HG03025 (cell line): ENCODE data around the gene EVC.

ENCODE experiments used
- ATAC-seq: cut with Tn5 transposase; IDR thresholded peaks from one replicate; pipeline ENCODE4 v1.9.1; 2021; ENCODE audit warnings: mild to moderate bottlenecking, moderate library complexity; ENCODE audit not compliant: unreplicated experiment, low FRiP score

Gene EVC

DNA sequence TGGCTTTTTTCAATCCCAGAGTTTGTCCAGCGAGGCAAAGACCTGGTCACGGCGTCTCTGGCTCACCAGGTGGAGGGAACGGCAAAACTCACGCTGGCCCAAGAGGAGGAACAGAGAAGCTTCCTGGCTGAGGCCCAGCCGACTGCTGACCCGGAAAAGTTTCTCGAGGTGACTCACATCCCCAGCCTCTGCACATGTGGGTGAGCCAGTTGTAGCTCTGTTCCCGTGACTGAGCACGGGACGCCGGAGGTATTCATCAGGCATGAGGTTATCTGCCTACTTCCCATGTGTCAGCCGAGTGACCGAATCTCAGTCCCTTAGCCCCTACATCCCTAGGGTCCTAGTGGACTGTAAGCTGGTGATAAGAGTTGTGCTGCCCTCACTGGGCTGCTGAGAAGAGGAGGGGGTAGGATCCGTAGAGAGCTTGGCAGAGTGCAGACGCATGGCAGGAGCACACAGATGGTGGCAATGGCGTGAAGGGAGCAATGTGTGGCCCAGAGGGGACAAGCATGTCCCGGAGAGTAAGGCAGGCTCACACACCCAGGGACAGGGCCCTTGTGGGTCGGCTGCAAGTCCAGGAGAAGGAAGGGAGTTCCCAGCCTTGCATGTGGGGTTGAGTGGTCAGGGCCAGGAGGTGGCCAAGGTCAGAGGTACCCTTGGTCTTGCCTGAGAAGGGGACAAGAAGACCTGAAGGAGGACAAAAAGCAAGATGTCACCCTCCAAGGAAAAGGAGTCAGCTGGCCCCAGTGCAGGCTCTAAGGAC is 42.9 kb downstream of the EVC start:
- no peak for ATAC-seq

DNA sequence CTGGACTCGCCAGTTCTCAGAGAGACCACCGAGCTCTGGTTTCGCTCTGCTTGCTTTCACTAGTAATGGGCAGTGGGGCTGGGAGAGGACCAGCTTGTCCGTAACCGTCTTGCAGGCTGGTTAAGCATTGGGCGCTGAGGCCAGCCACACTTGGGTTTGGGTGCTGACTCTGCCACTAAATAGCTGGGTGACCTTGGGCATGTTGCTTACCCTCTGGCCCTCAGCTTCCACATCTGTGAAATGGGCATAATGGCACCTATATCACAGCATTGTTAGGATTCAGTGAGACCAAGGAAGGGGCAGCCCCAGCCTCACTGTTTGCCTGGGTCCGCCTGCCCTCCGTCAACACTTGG is 43.5 kb downstream of the EVC start:
- ATAC-seq = no peak

DNA sequence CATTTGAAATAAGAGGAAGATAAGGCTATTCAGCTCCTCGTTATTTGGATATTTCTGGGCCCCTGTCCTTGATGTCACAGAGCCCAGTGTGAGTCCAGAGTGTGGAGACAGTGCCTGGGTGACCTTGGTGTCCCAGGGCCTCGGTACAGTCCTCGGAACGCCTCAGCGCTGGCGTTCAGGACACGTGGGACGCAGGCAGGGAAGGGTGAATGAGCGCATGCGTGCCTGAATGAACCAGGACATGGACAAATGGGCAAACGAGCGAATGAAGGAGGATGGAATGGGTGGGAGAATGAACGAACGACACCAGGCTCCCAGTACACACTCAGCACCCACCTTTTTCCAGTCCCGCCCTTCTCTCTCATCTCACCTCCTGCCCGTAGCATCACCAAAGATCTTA is 44.2 kb downstream of the EVC start:
- no peak for ATAC-seq

DNA sequence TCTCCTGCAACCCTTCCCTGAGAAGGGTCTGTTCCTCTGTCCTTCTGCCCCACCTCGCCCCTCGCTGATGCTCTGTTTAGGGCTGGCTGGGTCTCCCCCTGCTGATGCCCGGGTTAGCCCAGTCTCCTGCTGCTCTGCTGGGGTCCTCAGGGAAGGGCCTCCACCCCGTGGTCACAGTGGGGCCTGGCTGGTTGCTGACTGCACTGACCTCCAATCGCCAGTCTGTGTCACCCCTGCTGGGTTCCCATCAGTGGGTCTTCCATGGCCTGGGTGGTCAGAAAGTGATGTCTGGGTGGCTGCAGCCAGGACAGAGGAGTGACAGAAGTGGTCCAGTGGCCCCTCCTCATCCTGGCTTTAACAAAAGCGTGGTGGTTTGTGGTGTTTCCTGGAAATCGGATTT is 44.7 kb downstream of the EVC start:
- ATAC-seq = no peak

DNA sequence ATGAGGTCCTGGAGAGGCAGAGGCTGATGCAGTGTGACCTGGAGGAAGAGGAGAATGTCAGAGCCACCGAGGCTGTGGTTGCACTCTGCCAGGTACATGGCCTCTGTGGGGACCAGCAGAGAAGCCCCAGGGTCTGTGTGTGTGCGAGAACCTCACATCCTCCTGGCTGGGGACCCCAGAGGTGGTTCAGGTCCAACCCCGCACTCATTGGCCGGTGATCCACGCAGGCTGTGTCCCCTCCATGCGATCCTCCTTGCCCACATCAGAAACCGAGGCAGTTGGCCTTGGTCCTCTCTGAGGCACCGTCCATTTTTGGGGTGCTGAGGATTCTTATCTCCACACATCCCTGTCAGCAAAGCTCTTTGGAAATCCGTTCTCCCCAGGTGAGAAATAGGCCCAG is 45.3 kb downstream of the EVC start:
- no peak for ATAC-seq

DNA sequence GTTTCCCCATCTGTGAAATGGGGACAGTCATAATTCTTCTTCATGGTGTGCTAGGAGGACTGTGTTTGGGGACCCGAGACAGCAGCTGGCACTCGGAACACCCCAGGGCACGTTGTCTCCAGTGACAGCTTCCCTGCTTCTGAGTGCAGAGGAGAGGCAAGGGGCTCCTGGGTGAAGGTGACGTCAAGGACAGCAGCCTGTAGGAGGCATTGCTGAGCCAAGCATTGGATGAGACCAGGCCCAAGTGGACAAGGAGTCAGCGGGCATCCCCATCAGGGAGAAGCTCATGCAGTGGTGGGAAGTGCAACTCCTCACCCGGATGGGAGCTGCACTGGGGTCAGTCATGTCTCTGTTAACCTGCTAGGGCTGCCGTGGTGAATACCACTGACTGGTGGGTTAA is 46.1 kb downstream of the EVC start:
- no peak for ATAC-seq

DNA sequence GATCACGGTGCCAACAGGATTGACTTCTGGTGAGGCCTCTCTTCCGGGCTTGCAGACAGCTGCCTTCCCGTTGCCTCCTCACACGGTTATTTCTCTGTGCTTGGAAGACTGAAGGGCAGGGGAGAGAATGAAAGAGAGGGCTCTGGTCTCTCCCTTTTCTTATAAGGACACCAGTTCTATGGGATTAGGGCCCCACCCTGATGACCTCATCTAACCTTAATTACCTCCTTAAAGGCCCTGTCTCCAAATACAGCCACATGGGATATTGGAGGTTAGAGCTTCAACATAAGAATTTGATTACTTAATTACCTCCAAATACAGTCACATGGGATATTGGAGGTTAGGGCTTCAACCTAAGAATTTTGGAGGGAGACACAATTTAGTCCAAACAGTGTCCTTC is 46.5 kb downstream of the EVC start:
- ATAC-seq = no peak

DNA sequence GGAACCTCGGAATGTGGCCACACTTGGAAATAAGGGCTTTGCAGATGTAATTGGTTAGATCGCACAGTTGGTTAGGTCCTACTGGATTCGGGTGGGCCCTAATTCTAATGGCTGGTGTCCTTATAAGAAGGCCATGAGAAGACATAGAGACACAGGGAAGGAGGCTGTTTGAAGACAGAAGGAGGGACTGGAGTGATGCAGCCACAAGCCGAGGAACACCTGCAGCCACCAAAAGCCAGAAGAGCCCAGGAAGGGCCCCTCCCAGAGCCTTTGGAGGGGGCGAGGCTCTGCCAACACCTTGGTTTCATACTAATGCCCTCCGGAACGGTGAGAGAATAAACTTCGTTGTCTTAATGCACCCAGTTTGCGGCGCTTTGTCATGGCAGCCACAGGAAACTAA is 47.0 kb downstream of the EVC start:
- no peak for ATAC-seq

DNA sequence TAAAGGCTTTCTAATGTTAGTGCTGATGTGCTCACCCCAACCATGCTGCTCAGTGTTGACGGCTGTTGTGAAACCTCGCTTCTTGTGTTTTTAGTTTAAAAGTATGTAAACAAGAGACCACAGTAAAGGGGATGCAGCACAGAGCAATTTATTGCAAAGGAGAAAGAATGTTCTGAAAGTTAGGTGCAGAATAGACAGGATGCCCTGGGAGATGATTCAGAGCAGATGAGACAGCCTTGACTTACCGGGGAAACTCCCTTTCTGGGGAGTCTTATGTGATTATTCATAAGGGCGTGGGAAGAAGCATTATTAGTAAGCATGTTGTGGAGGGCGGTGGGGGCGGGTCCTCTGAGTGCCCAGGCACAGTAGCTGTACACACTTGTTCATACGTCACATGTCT is 47.7 kb downstream of the EVC start:
- no peak for ATAC-seq

DNA sequence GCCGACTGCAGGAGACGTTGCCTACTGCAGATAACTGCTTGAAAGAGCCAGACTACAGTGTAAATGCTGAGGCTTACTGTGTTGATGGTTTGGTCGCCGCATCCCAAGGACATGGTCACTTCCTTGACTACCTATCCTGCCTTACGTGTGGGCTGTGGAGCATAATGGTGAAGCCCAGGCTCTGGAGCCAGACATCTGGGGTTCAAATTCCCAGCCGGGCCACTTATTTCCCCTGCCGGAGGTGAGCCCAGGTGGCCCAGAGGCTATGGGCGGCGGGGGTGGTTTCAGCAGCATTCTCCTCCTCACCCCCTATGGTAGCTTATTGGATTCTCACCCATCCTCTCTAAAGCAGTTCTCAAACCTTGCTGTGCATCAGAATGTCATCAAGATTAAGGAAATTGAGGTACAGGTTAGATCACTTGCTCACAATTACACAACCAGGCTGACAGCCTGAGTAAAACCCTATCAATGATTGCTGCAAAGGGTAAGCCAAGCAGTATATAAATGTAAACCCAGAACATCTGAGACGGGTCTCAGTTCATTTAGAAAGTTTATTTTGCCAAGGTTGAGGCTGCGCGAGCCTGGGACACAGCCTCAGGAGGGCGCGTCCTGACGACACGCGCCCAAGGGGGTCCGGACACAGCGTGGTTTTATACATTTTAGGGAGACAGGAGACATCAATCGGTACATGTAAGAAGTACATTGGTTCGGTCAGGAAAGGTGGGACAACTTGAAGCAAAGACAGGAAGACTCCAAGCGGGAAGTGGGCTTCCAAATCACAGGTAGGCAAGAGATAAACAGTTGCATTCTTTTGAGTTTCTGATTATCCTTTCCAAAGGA is 48.5 kb downstream of the EVC start:
- ATAC-seq = no peak

DNA sequence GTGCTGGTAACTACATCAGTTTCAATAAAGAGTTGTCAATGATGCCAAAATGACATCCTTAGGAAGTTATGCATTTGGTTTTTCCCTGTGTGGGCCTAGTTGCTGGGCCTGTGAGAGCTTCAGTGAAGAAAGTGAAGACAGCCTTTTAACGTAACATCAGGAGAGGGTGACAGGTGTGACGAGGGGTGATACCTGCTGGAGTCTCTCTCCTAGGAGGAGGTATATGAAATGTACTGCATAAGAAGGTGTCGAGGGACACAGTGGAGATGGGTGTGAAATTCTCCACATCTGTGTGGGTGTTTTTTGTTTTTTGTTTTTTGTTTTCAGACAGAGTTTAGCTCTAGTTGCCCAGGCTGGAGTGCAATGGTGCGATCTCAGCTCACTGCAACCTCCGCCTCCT is 49.2 kb downstream of the EVC start:
- ATAC-seq = no peak

DNA sequence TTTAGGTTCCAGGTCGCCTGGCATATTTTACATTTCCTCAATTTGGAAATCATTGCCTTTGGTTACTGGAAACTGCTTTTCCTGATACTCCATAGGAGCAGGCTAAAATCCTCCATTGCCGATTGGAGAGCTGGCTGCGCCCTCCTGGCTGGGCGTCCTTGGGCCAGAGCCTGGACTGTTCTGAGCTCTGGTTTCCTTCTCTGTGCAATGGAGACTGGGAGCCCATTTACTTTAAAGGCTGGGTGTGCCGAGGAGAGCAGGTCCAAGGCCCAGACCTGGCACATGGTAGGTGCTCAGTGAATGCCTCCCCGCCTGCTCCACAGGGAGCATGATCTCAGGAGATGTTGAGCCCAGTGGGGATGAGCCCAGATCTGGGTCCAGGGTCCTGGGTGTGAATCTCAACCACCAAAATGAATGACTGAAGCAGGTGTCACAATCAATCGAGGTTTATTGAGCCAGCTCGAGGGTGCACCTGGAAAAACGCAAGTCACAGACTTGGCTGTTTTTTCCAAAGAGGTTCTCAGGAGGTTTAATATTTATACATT is 50.0 kb downstream of the EVC start:
- ATAC-seq = no peak

DNA sequence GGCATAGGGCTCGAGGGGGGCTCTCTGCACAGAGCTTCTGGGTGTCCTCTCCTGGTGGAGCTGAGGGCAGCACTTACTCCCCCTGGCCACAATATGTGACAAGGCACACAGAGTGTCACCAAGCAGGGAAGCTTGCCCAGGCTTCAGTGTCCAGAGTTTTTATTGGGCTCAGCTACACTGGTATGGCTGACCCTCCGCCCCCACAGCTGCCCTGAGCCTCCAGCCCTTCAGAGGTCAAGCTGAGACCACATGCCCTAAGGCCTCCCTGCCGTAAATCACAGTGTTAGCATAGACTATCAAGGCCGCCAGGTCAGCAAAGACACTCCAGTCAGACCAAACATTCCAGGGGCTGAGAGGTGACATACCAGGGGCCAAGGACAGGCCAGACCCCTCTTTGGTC is 59.0 kb downstream of the EVC start:
- ATAC-seq = no peak

DNA sequence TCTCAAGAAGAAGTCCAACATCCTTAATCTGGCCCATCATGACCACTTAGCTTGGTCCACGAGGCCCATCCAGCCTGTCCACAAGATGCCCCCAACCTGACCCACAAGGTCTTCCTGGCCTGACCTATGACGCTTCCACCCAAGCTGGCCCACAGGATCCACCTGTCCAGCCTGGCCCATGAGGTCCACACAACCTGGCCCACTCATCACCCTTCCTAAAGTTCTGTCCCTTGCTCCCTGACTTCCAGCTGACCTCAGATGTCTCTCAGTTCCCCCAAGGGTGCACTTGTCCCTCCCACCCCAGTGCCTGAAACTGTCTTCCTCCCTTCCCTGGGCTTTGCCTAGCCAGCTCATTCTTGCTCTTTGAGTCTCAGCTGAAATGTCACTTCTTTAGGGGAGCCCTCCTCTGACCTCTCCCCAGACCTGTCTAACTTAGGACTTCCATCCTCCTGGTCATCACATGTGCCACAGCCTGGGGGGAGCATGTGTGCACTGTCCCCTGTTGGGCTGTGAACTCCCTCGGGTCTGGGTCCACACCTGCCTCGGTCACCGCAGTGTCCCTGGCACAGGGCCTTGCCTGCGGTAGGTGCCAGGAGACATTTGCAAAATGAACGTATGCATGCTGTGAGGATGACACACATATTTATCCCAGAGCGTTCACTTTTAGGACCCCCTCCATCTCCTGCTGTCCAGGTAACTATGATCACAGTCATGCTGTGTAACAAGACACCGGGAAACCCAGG is 61.7 kb downstream of the EVC start:
- no peak for ATAC-seq

DNA sequence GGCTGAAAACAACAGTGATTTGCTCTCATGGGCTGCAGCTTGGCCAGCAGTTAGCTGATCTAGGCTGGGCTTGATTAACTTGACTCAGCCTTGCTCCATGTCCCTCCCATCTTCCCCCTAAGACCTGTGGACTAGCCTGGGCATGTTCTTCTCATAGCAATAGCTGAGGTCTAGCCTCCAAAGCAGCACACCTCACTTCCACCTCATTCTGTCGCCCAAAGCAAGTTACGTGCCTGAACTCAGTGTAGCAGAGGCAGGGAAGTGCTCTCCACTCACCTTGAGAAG is 62.2 kb downstream of the EVC start:
- no peak for ATAC-seq

DNA sequence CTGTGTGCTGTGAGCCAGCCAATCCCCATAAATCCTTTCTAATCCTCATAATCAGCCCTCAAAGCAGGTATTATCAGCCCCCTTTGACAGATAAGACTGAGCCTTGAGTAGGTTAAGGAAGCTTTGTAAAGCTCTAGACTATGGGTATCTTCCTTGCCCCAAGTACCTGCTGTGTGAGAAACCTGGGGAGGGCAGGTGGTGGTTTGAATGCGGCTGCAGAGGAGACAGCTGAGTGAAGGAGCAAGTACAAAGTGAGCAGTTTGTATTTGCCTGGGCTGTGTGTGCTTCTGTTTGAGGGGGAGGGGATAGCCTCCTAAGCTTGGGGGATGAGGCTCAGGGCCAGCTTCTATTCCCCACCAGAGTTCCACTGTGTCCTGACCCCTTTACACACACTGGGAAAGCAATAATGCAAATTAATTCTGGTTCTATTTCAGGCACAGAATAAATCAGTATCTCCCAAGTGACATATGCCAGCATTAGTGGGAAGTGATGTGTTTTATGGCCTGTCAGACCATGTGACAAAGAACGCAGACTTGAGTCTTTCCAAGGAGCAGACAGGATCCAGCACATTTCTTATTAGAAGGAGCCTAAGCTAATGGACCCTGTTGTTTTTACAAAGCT is 63.5 kb downstream of the EVC start:
- no peak for ATAC-seq

DNA sequence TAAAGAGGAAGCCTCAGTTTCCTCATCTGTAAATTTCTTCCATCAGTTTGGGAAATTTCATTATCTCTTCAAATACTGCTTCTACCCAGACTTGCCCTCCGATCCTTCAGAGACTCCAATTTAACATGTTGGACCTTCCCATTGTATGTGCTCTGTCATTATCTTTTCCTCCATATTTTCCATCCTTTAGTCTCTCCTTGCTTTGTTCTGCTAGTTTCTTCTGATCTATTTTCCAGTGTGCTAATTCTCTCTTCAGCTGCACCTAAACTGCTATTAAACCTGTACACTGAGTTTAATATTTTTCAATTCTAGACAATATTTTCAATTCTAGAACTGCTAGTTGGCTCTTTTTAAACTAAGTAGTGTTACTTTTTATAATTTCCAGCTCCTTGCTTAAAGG is 65.5 kb downstream of the EVC start:
- no peak for ATAC-seq

DNA sequence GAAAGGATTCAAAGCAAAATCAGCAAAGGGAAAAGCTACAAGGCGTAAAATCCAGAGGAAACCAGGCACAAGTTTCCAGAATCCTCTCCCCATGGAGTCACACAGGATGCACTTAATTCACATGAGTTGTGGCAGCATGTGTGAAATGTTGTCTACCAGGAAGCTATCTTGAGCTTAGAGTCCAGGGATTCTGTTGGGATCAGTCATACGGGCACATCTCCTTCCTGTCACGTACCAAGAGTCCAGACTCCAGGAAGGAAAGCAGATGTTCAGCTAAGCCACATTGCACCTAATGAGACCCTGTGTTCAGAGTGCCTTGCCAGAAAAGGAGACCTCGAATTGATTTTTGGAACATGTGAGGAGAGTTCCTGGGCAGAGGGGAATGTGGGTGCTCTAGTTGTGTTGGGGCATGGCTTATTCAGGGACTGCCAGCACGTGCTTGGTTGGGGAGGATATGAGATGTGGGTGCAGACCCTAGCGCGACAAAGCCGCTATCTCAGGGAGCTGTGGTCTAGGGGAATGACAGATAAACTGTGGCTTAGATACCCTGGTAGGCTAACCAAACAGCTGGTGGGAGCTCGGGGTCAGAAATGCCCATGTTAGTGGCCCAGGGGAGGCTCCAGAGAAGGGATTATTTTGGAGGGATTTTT is 70.0 kb downstream of the EVC start:
- ATAC-seq = no peak

DNA sequence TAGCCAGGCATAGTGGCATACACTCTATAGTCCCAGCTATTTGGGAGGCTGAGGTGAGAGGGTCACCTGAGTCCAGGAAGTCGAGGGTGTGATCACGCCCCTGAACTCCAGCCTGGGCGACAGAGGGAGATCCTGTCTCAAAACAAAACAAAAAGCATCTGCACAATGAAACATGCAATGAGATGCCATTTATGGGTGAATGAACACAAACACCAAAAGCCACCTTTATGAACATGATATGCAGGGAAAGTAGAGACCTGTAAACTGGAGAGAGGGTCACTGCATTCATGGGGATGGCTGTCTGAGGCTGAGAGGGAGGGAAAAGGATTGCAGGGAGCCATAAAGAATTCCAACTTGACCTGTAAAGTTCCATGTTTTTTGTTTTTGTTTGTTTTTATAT is 70.7 kb downstream of the EVC start:
- no peak for ATAC-seq

DNA sequence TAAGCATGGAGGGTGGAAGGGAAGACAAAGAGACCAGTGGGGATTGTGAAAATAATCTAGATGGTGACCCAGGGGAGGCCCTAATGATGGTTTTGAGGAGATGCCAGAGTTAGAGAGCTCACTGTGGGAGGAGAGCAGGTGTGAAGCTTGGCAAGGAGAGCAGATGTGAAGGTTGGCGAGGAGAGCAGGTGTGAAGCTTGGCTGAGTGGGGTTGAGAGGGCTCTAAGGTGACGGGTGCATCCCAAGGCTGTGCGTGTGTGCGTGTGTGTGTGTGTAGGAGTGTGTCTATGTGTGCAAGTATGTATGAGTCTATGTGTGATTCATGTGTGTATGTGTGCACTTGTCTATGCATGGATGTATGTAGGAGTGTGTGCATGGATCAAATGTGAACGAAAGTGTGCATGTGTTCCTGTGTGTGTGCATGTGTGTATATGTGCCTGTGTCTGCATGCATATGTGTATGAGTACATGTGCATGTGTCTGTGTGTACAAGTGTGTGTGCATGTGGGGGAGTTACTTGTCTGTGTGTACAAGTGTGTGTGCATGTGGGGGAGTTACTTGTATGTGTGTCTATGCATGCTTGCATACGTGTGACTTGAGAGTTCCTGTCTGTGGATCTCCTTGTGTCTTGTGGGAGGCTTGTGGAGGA is 72.0 kb downstream of the EVC start:
- no peak for ATAC-seq
